Measurements from ENCODE around the gene PTGDR. TPM values are rescaled to one million over a fixed set of nuclear protein-coding genes. Genes with fewer than 3 reads are reported as not detected.

Gene PTGDR, protein sequence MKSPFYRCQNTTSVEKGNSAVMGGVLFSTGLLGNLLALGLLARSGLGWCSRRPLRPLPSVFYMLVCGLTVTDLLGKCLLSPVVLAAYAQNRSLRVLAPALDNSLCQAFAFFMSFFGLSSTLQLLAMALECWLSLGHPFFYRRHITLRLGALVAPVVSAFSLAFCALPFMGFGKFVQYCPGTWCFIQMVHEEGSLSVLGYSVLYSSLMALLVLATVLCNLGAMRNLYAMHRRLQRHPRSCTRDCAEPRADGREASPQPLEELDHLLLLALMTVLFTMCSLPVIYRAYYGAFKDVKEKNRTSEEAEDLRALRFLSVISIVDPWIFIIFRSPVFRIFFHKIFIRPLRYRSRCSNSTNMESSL
- 0.15 TPM for total RNA-seq

DNA sequence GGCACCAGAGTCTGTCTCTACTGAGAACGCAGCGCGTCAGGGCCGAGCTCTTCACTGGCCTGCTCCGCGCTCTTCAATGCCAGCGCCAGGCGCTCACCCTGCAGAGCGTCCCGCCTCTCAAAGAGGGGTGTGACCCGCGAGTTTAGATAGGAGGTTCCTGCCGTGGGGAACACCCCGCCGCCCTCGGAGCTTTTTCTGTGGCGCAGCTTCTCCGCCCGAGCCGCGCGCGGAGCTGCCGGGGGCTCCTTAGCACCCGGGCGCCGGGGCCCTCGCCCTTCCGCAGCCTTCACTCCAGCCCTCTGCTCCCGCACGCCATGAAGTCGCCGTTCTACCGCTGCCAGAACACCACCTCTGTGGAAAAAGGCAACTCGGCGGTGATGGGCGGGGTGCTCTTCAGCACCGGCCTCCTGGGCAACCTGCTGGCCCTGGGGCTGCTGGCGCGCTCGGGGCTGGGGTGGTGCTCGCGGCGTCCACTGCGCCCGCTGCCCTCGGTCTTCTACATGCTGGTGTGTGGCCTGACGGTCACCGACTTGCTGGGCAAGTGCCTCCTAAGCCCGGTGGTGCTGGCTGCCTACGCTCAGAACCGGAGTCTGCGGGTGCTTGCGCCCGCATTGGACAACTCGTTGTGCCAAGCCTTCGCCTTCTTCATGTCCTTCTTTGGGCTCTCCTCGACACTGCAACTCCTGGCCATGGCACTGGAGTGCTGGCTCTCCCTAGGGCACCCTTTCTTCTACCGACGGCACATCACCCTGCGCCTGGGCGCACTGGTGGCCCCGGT, at the start of gene PTGDR:
Gene PTGDR (plus strand): TSS at position 198 of the 778 bp plus-strand sequence. CDS start 117 bp downstream, at position 315.
- ATAC-seq (peak; percentile 33), DNase-seq (ENCODE audit: low spot score) (no peak)

DNA sequence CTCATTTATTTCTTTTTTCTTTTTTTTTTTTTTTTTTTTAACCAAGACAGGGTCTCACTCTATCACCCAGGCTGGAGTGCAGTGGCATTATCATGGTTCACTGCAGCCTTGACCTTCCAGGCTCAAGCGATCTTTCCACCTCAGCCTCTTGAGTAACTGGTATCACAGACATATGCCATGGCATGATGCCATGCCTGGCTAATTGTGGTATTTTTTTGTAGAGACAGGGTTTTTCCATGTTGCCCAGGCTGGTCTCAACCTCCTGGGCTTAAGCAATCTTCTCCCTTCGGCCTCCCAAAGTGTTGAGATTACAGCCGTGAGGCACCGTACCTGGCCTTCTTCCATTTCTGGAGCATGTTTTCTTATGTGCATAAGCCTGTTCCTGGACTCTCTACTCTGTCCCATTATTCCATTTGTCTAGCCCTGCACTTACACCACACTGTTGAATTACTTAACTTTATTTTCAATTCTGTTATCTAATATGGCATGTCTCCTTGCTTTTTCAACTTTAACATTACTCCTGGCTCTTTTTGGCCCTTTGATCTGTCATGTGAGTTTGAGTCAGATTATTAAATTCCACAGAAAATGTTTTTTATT, 47.9 kb upstream of the PTGDR start:
- ATAC-seq (no peak), DNase-seq (ENCODE audit: low spot score) (no peak)

DNA sequence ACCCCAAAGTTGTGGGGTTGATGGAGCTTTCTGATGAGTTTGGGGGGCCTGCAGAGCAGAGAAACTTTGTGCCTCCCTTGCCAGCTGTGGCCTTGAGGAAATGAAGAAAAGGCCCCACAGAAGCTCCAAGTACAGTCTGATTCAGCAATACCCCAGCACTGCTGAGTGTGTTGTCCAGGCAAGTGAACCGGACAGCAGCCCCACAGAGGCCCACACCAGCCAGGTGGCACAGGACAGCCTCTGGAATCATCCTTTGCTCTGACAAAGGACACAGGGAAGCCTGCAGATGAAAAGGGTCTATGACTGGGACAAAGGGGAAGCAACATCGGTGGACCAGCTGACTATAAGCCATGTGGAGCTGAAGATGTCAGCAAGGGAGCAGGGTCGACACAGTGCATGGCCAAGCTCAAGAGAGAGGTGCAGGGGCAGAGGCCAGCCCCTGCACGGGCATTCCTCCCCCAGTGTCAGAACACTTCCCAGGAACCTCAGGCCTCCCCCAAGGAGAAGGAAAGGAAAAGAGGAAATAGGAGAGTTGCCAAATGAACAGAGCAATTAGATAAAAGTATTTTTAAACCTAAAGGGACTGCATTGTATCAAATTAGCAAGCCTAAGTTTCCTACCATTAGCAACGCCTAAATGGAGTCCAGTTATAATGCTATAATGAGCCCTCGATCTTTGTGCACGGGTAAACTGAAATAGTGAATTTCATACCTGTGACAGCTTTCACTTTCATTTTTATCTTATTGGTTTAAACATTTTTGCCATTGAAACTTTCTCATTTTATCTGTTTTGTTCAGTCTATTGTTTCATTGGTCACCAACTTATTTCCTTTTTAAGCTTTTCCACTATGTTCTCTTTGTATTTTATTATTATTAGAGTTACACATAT, 46.3 kb upstream of the PTGDR start:
- DNase-seq (ENCODE audit: low spot score) (no peak), ATAC-seq (peak; percentile 51)

DNA sequence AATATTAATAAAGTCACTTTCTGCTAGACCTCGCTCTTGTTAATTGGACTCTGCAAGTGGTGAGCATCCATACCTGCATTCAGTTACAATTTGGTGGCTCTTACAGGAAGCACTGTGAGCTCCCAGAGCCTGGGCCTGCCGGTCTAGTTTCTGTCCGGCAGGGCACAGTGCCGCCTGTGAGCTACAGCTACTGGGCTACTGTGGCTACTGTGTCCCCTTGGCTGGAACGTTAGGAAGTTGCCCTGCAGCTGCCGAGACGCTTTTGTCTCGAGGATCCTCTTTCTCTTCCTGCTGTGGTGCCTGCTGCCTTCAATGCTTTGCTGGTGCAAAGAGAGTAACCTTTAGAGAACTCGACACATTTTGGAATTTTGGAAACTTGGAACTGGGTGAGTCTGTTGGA, 44.6 kb upstream of the PTGDR start:
- DNase-seq (ENCODE audit: low spot score) (no peak), ATAC-seq (no peak)

DNA sequence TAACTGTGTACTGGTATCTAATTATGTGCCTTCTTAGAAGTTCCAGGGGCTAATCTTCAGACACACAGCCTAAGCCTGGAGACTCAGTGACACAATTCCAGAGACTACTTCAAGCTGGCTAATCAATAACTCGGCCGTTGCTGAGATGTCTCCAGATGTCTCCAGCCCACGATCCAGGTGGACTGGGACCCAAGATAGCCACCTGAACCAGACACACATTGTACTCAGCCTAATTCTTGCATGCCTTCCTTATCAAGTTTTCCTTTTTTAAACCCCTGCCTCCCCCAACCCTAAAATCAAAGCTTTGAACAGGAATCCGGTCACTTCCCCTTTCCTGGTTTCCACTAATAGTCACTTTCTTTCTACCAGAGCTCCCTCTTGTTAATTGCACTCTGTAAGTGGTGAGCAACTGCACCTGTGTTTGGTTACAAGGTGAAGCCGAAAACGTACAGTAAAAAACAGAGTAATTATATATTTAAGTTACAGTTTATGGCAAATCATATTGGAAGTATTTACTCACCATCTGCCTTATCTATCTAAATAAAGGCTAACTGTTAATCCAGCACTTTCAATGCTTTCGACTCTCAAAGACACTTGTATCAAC, 39.8 kb upstream of the PTGDR start:
- no peak for DNase-seq (ENCODE audit: low spot score)
- no peak for ATAC-seq

DNA sequence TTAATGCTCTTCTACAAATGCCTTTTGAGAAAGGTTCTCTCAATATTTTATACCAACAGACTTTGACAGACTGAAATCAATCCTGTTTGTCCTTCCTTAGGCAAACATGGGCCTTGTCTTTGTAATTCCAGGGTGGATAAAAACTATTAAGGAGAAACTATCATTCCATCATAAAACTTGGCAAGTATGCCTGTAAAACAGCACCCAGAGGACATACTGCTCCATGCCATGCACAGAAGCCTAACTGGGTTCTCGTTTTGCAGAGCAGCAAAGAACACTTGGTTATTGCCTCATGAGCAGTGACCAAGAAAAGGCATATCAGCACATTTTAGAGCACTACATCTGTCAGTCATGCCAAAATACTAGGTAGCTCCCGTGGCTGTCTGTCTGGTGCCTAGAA, 33.8 kb upstream of the PTGDR start:
- ATAC-seq (no peak), DNase-seq (ENCODE audit: low spot score) (no peak)

DNA sequence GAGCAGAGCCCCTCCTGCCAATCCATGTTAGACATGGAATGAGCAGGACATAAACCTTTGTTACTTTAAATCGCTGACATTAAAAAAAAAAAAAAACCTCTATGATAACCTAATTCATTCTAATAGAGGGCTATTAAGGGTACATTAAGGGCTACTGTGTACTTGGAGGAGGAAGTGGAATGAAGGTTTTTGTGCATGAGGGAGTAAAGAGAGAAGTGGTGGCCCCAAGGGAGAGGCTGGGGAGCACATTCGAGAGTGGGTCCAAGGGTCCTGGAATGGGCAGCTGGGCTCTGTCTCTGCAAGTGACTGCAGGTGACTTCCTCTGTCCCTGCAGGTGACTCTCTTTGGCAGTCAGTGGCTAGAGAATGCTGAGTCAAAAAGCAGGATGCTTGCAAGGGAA, 32.1 kb upstream of the PTGDR start:
- ATAC-seq (no peak), DNase-seq (ENCODE audit: low spot score) (no peak)

DNA sequence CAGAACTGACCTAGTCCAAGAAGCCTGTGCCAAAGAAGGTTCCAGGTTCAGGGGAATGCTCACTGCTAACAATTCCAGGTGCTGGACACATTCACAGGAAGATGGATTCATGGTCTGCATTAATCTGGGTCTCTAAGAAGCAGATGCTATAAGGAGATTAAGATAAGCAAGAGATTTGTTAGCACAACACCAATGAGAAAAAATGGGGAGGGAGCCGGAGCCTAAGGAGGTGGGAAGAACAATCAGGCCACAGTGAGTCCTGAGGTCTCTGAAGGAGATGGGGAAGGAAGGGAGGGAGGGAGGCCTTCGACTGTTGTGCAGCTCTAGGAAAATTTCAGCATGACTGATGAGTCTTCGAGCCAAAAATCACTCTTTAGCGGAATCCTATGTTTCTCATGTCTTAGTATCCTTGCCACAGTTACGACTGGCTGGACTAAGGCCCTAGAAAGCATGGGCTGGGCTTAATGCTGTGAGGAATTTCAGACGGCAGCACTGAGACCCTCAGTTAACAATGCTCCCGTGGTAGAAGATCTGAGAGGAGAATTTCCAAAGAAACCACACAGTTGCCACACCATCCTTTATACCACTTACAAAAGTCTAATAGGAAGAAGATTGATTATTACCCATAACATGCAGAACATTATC, 31.5 kb upstream of the PTGDR start:
- DNase-seq (ENCODE audit: low spot score): no peak
- no peak for ATAC-seq

DNA sequence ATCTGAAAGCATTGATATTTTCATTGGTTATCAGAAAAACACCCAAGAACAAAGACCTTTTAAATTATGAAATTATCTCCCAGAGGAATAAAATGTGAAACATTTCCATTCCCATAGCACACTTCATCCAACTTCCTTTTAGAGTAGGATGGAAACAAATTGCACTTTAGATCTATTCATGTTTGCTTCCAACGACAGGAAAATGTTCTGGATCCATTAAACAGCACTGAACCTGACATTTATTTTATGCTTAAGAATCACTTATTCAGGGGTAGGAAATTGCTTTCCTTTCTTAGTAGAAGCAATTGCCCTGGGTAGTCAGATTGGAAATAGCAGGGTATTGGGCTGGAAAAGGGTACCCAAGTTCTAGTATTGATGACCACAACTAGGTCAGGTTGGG, 28.8 kb upstream of the PTGDR start:
- DNase-seq (ENCODE audit: low spot score) (no peak), ATAC-seq (no peak)

DNA sequence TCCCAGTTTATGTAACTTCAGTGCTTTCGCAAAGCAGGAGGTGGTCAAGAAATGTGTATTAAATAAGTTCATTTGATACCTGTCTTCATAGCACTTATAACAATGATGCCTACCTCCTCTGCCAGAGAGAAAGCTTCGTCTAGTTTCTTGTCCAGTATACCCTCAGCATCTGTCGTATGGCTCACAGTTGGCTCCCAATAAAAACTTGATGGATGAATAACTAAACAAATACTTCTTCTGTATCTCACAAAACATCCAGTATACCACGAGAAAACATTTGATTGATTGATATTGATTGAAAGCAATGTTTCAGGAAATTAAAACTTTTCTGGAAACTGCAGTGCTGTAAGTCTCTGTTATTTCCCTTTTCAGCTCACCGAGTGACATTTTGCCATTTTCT, 26.9 kb upstream of the PTGDR start:
- DNase-seq (ENCODE audit: low spot score) (no peak), ATAC-seq (no peak)

DNA sequence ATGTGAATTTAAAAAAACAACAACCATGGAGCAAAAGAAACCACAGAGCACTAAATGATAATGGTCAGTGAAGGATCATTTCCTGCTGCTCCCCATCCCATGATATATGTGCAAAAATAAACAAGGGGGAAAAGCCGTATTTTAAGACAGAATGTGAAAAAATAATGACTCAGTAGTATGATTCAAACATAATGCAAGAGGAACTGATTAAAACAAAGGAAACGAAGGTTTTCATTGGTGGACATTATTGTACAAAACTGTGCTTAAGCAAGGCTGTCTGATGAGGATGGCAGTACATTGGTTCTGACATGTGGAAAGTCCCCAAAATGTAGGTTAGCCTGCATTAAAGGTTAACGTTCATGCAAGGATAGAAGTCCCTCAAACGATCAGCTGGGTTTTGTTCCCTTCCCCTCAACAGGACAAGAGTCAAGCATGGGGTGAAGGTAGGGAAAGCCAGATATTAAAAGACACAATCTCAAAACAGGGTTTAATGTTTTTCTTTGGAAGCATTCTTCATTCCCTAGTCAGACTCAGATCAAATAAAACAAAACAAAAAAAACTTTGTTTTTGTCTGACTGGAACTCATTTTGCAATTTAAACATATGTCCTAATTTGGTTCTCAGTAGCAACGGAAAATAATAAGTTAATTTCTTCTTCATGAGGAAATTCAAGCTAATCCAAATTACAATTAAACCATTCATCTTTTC, 26.3 kb upstream of the PTGDR start:
- DNase-seq (ENCODE audit: low spot score) (no peak), ATAC-seq (no peak)

DNA sequence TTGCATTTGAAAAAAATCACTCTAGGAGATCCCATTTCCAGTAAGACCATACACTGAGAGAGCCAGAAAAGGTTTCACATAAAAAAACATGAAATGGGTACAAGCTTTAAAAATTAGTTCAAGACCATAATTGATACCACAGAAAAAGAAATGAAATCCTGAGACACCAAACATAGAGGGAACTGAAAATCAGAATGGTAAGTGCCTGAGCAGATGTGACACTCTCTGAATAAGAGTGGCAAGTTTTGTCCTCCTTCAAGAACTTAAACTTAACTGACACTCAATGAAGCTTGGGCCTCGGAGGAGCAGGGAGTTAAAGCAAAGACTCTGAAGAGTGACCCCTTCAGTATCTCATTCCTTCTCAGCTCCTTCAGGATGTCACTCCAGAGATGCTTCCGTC, 23.2 kb upstream of the PTGDR start:
- ATAC-seq (no peak), DNase-seq (ENCODE audit: low spot score) (no peak)

DNA sequence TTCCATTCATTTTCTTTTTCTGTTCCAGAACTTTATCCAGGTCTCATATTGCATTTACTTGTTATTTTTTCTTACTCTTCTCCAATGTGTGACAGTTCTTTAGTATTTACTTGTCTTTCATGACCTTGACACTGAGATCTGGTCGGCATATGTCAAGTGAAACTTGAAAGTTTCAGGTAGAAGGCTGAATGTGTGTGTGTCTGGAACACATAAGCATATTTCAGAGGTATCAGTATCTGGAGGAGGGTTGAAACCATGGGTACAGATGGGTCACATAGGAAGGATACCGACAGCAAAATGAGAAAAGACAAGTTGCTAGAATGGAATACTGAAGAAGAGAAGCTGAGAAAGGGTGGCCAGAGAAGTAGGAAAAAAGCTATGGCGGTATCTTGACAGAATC, 22.5 kb upstream of the PTGDR start:
- no peak for DNase-seq (ENCODE audit: low spot score)
- ATAC-seq: no peak

DNA sequence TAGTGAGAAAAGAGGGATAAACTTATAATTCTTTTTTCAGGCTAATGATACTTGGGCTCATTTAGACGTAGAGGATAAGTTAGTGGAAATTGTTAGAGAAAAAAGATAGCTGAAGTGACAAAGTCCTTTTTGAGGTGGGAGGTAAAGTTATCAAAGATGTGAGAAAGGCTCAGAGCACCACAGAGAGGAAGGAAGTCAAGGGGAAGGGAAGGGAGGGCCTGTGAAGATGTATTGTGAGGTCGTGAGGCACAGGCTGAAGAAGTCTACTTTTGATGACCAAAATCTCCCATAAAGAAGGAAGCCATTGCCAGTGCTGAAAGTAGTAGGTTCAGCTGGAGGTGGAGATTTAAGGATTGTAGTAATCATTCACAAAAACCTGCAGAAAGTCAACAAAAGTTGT, 19.4 kb upstream of the PTGDR start:
- no peak for DNase-seq (ENCODE audit: low spot score)
- ATAC-seq: no peak

DNA sequence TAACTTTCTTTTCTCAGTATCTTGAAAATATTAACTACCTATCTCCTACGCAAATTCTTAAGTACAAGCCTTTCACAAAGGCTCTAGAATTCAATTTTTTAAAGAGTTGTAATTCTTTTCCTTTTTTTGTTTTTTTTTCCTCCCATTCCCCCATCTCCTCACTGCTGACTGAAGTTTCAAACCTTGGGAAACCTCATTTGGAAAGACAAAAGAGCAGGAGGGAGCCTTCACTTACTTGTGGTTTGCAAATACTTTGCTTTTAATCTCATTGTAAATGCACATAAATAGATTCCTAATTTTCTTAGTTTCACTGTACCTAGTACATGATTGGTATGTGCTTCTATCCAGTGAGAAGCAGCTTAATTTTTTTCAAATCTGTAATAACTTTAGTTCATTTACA, 15.8 kb upstream of the PTGDR start:
- ATAC-seq: no peak
- DNase-seq (ENCODE audit: low spot score): no peak

DNA sequence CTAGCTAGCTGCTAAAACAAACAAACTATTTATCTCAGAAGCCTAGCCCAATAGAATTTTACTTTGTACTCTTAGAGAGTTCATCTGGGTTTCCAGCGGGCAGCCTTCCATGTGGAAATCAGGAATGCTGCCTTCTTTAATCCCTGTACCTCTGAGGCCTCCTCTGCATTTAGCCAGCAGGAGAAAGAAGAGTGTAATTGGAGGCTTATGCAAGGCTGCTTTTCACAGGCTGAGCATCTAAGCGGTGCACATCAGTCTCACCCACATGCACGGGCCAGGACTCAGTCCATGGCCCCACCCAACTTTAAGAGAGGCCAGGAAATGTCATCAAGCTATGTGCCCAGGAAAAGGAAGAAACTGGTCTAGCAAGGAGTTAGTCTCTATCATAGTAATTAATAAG, 14.0 kb upstream of the PTGDR start:
- no peak for DNase-seq (ENCODE audit: low spot score)
- ATAC-seq: no peak

DNA sequence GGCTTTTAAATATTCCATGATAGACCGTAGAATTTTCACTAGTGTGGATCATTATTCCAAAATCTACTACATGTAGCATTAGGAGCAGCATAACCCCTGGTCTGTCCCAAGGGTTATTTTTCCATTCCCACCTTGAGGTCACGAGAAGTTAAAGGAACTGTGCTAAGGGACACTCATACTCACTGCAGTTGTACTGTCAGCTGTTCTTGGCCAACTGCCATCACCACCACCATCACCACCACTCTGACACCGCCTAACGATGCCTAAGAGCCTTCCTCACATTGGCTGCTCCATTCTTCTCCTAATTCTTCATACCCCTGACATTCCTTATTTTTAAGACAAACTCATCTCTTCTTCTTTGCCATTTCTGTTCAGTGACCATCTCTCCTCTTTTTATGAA, 13.4 kb upstream of the PTGDR start:
- no peak for ATAC-seq
- DNase-seq (ENCODE audit: low spot score): no peak

DNA sequence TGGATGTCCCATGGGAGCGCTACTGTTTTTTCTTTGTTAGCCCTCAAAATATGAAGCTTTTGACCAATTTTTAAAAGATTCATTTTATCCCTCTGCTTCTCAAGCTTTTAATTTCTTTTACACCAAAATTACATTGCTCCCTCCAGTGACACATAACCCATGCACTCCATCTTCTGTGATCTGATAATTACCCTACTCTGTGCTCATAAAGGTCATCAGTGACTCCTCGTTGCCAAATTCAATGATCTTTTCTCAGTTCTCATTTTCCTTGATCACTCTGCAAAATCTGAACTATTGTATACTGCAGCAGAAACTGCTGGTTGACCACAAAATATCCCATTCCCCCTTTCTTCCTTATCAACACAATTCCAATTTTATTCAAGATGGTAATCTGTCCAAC, 8.7 kb upstream of the PTGDR start:
- ATAC-seq (no peak), DNase-seq (ENCODE audit: low spot score) (no peak)

DNA sequence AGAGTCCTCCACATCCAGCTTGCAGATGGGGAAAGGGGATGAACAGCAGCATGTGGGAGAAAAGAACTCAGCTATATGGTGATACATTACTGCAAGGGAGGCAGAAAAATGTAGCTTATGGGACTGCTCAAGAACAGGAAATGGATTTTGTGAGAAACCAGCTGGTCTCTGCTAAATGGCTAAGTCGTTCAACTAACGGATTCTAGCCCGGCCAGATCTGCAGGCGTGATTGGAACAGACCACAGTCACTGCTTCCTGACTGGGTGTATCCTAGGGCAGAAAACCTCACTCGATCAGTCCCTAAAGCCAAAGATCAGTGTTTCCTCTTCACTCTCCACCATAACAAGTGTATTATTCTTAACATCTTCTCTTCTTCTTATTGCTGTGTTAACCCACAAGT, 8.1 kb upstream of the PTGDR start:
- no peak for ATAC-seq
- no peak for DNase-seq (ENCODE audit: low spot score)

DNA sequence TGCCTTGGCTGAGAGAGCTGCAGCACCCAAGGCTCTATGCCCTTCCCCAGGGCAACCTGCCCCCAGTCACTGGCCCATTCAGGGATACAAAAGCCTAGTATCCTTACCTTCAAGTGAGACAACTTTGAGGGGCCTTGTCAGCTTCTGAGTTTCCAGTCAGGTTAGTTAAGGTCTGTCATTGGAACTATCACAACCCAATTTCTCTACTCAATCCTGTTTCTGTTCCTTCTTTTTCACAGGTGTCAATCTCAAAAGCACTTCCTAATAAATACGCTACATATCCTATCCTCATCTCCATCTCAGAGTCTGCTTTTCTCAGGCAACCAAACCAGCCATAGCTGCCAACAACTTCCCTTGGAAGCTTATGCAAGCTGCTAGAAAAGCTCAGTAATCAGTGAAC, 4.9 kb upstream of the PTGDR start:
- DNase-seq (ENCODE audit: low spot score) (no peak), ATAC-seq (no peak)

All from left lobe of liver (tissue), 2 donors.